ENCODE measurements around the gene METTL27.
"Not testable (repeated sequence)": the region's sequence is repeated elsewhere in the genome, so short reads cannot be mapped to it uniquely, and the experiment has no call there.

METTL27 gene

DNA sequence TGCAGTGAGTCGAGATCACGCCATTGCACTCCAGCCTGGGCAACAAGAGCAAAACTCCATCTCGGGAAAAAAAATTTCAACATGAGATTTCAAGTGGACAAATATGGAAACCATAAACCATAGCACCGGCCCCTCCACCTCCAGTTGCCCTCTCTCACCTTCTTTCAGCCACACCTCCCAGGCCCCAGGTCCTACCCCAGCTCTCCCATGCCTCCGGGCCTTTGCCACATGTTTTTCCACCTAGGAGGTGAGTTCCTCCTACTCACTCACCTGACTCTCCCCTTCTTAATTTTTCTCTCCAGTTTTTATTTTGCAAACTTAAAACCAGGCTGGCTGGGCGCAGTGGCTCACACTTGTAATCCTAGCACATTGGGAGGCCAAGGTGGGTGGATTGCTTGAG, 25.2 kb downstream of the METTL27 start:
- DNase-seq, result no peak

DNA sequence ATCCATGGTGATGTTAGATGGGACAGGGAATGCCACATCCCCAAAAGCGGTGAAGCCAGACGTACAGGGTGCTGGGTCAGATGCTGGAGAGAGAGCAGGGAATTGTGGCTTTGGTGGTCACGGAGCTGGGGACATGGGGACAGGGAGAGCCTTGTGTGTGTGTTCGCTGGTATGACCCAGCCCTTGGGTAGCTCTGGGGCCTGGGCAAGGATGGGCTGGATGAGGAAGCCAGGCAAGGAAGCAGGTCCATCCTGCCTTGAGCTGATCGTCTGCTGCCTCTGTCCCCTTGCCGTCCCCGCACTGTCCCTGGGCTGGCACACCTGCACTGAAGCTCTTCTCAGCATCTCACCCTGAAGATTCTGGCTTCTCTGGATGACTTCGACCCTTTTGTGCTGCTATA, 26.9 kb downstream of the METTL27 start:
- no peak for DNase-seq

DNA sequence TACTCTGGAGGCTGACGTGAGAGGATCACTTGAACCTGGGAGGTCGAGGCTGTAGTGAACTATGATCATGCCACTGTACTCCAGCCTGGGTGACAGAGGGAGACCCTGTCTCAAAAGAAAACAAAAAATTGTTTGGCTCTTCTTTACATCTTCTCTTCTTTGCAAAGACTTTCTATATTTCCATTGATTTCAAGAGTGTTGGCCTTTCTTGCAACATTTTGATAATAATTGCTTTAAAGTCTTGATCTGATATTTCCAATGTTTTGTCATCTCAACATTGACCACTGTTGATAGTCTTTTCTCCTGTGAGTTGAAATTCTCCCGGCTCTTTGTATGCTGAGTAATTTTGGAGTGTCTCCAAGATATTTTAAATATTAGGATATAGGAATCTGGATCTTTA, 29.3 kb downstream of the METTL27 start:
- DNase-seq, result no peak

DNA sequence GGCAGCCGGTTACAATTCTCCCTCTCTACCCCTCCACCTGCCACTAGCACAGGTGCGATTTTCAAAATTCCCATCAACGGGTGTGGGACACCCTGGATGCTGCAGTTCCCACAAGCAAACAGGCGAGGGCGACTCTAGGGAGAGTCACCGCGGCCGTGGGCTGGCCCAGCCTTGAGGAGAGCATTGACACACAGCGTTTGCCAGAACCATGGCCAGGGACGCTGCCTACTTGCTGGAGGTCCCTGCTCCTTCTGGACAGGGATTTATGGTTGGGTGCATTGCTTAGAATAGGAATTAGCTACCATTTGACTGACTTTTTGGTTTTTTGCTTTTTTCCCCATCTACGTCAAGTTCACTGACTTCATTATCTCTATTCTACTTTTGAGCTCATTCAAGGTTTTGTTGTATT, 30.6 kb downstream of the METTL27 start:
- peak; percentile 58 for DNase-seq

DNA sequence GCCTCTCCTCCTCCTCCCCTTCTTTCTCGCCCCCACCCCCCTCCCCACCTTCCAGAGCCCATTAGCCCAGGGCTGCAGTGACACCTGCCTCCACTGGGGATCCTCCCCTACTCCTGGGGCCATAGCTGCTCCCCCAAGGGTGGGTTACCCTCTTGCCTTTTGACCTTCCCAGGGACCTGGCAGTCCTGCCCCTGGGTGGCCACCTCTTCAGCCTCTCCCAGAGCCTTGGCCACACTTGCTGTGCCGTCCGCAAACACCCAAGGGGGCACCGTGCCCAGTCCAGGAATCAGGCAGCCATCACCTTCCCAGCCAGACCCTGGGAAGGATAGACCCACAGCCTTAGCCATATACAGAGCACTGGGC, 31.3 kb downstream of the METTL27 start:
- no peak for DNase-seq

DNA sequence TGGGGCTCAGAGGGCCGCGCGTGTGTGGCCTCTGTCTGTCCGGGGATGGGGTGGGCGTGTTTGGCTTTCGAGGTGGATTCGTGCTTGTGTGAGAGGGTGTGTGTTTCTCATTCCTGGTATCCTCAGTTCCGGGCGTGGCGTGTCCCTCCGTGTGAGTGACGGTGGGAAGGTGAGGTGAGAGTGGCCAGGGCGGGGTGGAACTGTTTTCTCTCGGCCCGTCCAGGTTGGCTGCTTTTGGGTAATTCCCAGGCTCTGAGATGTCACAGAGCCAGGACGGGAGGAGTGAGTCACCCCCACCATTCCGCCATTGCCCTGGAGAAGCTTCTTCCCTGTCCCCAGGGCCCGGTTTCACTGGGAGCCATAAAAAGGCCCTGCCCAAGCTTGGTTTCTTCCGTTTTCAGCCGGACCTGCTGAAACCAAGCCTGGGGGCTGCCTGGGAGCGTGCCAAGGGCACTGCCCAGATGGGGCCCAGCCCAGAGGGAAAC, 32.8 kb downstream of the METTL27 start:
- DNase-seq, result no peak

DNA sequence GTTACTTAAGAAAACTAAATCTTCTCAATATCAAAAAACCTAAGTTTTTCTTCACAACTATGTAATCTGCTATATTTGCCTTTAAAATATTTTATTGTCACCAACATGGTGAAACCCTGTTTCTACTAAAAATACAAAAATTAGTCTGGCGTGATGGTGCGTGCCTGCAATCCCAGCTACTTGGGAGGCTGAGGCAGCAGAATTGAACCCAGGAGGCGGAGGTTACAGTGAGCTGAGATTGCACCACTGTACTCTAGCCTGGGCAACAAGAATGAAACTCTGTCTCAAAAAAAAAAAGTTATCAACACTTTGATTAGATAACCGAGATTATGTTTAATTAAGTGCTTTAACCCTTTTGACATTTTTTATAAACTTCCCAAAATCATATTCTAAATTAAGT, 39.9 kb downstream of the METTL27 start:
- no peak for DNase-seq

DNA sequence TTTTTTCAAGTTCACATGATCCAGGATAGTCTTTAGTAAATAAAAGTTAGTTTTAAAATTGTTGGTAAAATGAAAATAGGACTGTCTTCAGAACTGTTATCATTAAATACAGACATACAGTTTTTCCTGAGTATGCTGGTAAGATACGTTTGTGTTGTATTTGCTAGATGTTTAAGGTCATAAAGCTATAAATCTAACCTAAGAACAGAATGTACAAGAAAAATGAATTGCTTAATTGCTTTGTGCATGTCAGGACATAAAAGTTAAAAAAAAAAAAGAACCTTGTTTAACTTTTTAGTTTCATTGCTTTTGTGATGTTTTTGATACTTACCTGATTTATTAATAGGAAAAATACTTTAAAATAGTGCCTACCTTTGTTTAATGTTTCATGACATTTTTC, 40.7 kb downstream of the METTL27 start:
- DNase-seq, result no peak

DNA sequence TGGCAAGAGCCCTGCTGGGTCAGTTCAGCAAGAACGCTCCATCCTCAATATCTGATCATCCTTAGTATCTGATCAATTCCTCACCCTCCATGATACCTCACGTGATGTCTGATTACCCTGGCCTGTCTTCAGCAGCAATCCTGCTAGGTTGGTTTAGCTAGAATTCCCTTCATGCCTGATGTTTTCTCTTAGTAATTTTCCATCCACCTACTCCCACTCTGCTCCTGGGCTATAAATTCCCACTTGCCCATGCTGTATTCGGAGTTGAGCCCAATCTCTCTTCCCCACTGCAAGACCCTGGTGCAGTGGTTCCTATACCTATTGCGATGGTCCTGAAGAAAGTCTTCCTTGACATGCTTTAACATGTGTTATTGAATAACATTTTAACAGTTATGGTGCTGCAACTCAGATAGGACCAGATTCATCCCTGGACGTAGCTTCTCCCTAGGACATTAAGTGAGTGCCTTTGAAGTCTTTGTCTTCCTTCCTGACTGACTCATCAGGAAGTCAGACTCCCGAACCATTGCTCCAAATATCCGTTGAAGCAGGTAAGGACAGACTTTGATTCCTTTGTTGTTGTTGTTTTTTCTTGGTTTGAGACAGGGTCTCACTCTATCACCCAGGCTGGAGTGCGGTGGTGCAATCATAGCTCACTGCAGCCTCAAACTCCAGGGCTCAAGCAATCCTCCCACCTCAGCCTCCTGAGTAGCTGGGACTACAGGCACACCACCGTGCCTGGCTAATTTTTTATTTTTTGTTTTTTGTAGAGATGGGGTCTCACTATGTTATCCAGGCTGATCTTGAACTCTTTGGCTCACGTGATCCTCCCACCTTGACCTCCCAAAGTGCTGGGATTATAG, 42.8 kb downstream of the METTL27 start:
- no peak for DNase-seq

DNA sequence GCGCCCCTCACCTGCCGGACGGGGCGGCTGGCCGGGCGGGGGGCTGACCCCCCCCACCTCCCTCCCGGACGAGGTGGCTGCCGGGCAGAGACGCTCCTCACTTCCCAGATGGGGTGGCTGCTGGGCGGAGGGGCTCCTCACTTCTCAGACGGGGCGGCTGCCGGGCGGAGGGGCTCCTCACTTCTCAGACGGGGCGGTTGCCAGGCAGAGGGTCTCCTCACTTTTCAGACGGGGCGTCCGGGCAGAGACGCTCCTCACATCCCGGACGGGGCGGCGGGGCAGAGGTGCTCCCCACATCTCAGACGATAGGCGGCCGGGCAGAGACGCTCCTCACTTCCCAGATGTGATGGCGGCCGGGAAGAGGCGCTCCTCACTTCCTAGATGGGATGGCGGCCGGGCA, 45.1 kb downstream of the METTL27 start:
- not testable (repeated sequence) for DNase-seq

DNA sequence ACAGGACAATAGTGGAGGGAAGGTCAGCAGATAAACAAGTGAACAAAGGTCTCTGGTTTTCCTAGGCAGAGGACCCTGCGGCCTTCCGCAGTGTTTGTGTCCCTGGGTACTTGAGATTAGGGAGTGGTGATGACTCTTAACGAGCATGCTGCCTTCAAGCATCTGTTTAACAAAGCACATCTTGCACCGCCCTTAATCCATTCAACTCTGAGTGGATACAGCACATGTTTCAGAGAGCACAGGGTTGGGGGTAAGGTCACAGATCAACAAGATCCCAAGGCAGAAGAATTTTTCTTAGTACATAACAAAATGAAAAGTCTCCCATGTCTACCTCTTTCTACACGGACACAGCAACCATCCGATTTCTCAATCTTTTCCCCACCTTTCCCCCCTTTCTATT, 45.7 kb downstream of the METTL27 start:
- not testable (repeated sequence) for DNase-seq

DNA sequence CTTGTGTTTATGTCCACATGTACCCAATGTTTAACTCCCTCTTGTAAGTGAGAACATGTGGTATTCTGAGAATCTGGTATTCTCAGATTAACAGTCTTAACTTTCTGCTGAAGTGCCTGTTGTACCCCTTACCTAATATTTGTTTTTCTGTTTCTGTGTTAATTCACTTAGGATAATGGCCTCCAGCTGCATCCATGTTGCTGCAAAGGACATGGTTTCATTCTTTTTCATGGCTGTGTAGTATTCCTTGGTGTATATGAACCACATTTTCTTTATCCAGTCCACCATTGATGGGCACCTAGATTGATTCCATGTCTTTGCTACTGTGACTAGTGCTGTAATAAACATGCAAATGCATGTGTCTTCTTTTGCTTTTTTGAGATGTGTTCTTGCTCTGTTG, 47.1 kb downstream of the METTL27 start:
- not testable (repeated sequence) for DNase-seq

DNA sequence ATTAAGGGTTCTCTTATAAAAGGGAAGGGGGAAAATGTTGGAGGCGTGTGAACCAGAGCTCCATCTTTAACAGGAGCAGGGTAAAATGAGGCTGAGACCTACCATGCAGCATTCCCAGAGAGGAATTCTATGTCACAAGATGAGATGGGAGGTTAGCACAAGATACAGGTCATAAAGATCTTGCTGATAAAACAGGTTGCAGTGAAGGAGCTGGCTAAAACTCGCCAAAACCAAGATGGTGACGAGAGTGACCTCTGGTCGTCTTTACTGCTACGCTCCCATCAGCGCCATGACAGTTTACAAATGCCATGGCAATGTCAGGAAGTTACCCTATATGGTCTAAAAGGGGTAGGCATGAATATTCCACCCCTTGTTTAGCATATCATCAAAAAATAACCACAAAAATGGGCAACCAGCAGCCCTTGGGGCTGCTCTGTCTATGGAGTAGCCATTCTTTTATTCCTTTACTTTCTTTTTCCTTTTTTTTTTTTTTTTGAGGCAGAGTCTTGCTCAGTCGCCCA, 51.1 kb downstream of the METTL27 start:
- not testable (repeated sequence) for DNase-seq

DNA sequence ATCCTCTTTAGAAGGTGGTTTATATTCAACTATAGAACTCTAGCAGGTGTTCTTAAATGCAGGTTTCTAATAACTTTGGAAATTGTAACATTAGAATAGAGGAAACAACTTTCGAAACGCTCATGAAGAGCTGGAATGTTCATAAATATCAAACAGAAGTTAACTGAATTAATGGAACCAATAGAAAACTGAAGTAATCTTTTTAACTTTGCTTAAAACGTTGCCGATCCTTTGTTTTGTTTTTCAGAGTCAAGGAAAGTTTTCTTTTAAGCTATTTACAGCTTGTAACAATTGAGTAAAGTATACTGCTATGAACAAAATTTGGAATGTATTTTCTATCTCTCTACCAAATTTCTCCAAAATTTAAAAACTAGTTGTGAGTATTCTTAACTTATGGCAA, 53.3 kb downstream of the METTL27 start:
- DNase-seq, result no peak

DNA sequence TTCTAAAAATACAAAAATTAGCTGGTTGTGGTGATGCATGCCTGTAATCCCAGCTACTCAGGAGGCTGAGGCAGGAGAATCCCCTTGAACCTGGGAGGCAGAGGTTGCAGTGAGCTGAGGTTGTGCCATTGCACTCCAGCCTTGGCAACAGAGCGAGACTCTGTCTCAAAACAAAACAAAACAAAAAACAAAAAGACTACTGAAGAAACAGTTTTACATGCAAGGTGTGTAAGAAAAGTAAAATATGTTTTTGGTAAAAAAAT, 54.6 kb downstream of the METTL27 start:
- DNase-seq, result not testable (repeated sequence)

DNA sequence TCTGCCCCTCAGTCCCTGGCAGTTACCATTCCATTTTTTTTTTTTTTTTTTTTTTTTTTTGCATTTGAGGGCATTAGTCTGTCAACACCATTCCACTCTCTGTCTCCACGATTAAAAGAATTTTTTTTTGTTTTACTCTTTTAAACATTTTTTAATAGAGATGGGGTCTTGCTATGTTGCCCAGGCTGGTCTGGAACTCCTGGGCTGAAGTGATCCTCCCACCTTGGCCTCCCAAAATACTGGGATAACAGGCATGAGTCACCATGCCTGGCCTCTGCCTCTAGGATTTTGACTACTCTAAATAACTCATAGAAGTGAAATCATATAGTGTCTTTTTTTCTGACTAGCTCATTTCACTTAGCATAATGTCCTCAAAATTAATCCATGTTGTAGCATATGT, 55.7 kb downstream of the METTL27 start:
- no peak for DNase-seq
